ENCODE data around the gene TUBG1.

DNA sequence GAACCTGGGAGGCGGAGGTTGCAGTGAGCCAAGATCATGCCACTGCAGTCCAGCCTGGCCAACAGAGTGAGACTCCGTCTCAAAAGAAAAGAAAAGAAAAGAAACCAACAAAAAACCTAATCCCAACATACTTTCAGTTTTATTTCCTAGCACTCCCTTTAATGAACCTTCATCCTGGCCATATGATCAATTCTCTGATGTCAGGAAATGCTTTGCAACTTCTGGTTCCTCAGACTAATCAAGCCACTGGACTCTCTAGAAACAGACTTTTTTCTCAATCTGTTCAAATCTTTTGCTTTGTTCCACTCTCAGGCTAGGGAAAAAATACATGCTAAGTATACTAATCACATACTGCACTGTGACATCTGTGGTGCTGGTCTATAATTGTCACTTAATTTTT lies 18.6 kb upstream of the TUBG1 start:
- no peak for TF ChIP-seq POLR2AphosphoS5 (IDR thresholded peaks at IDR 0.05; ENCODE audit: low read depth, low read length)
- no peak for TF ChIP-seq POLR2A (IDR thresholded peaks at IDR 0.05; ENCODE audit: low read depth, low read length)
- no peak for TF ChIP-seq TAF1 (IDR thresholded peaks at IDR 0.05; ENCODE audit: low read depth, low read length)

Measured in GM12891 (cell line).